HG03135 (cell line): Measurements from ENCODE around the gene FAAP20.
A peak's percentile ranks its signal among the peaks of the same experiment; 100 is the strongest.

Experiments
- ATAC-seq: cut with Tn5 transposase; IDR thresholded peaks from one replicate; pipeline ENCODE4 v1.9.1; 2021; ENCODE audit warnings: mild to moderate bottlenecking, moderate library complexity; ENCODE audit not compliant: unreplicated experiment

Gene FAAP20

DNA sequence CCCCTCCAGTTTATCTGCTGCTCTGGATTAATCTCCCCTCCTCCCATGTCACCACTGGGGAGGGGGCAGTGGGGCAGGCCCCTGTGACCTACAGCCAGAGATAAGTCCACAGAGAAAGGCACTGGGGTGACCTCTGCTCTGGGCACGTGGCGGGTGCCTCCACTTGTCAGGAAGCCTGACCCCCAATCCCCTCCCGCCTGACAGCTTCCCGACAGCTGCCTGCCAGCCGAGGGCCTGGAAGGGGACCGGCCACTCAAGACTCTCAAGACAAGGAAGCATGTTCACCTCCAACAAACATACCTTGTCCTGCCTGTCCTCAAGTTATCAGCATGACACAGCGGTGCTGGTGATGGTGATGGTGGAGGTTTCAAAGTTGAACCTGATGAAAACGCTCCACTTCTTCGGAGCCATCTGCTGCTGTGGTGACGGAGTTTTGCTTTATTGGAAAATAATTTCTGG is 3.2 kb upstream of the FAAP20 start:
- no peak for ATAC-seq

DNA sequence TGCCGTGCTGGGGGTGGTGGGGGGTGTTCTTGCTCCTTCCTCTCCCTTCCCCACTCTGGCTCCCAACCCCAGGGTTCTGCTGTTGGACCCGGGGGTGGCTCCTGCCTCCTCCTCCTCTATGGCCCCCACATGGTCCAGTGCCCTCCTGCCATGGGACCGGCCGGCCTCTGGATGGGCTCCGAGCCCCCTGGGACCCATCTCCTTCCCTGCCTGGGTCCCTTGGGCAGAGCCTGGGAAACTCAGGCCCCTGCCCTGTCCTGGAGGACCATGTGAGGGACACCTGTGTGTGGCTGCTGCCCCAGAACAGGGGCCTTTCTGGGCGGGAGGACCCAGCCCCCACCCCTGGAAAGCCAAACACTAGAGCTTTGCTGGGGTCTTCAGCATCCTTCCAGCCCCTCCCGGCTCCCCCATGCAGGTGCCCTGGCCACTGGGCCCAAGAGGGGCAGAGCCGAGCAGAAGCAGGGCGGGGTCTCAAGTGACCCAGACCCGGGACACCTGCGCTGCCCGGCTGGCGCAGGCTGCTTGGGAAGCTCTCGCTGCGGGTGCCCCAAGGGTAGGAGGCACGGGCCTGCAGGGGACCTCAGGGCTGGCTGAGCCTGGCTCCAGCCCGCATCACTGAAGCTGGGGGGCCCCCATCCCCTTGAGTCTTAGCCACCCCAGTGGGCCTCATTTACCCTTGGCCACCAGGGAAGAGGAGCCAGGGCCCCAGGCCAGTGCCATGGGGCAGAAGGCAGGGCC is 2.5 kb upstream of the FAAP20 start:
- ATAC-seq = no peak

DNA sequence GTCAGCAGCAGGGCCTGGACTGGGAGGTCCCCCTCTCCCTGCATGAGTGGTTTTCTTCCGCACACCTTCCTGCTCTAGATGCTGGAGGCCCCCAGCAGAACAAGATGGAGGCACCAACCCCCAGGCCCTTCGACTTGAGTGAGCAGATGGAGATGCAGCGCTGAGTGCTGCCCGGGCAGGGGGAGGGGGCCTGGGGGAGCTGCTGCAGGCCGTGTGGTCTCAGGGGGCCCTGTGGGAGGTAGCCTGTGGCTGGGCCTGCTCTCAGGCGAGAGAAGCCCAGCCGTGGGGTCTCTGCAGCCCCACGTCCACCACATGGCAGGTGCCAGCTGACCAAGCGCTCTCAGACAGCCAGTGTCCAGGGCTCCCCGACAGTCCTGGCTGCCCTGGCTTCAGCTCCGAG is 1.2 kb upstream of the FAAP20 start:
- ATAC-seq = no peak

DNA sequence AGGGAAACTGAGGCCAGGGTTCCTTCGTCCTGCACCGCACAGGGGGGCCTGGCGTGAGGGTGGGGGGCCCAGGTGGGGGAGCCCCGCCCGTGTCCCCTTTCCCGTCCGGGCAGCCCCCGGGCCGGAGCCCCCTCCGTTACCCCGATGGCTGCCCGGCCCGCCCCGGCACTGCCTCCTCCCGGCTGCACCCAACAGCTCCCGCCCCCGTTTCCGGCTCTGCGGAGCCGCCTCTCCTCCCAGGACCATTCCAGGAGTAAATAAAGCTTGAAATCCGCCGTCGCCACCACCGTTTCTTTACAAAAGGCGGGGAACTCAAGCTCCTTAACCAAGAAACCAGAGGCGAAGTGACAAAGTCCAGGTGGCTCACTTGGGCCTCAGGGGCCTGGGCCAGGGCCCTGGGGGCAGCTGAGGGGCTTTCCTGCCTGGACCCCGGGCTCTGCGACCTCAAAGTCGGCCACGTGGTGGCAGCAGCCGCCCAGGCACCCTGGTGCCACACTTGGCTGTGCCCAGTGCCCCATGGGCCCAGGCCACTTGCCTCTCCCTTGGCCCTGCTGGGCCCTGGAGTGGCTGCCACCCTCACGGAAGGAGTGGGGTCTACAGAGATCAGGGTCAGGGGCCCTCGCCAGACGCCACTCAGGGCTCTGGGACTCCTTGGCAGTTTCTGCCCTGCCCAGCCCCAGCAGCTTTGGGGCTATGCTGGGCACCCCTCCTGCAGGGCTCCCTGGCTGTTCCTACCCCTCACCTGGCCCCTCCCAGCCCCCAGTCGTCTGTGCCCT is 514 bp upstream of the FAAP20 start:
- peak; percentile 60 for ATAC-seq

DNA sequence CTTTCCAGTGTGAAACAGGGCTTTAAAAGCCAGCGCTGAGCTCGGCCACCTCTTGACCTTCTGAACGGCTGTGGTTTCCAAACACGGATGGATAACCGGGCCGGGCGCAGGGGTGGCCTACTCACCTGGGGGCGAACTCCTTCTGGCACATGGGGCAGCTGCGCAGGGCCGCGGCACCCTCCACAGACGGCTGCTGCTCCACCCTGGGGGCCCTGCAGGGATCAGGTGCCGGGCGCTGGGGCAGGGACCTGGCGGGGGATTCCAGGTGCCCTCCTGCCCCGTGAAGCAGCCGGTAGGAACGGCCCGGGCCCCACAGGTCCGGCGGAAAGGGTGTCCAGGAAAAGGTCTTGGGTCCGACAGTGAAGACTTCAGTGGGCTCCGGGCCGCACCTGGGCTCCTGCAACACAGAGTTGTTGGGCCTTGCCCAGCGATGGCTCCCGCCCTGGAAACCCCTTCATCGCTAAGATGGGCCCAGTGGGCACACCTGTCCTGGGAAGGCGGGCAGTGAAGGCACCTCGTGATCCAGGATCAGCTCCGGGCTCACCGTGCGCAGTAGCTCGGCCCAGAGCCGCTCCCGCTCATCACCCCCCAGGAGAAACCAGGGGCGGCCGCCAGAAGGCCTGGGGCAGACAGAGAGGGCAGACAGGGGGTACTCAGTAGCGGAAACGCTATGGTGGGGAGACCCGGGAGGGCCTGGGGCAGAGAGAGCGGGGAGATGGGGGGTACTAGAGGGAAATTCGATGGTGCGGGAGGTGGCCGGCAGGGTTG is 874 bp downstream of the FAAP20 start:
- ATAC-seq = no peak

DNA sequence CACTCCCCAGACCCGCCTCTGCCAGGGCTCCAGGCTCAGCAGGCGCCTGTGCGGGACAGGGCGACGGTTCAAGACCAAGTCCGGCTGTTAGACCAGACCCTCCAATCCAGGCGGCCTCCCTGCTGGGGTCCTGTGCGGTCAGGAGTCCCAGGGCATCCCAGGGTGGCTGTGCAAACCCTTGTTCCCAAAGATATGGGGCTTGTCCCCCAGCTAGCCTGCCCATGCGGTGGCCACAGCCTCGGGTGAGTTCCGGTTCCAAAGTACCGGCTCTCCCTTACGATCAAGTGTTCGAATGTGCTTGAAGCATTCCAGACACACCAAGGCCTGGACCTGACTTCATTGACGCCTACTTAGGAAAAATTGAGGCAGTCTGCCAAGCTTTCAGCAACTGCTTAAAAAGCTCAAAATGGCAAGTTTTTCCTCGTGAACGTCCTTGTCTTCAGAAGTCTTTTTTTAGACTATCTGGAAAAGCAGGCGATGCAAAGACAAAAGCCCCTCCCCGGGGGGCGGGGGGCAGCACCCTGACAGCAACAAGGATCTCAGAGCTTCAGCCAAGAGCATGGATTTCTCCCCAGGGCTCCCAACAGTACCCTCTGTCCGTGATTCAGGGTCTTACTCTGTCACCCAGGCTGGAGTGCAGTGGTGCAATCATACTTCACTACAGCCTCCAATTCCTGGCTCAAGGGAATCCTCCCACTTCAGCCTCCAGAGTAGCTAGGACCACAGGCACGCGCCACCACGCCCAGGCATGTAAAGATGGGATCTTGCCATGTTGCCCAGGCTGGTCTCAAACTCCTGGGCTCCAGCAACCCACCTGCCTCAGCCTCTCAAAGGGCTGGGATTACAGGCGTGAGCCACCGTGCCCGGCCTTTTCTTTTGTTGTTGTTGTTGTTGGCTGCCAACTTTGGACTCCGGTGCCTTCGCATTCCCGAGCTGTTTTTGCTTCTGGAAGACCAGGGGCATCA is 2.3 kb downstream of the FAAP20 start:
- no peak for ATAC-seq

DNA sequence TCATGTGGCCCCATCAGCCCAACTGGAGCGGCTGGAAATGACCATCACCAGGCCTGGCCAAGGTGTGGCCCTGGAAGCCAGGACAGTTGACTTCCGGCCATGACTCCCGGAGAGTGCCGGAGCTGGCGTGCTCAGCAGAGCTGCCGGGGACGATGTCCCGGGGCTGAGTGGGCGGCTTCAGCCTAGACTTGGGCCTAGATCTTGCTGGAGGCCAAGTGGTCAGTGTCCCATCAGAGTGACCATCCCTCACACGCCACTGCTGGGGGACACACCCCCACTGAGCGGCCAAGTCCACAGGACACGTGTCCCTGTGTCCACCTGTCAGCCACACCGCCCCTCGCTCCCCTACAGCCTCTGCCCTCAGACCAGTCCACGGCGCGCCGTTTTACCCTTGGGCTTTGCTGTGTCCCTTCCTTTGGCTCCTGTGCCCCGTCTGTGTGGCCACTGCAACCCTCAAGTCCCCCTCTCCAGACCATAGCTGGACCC is 4.0 kb downstream of the FAAP20 start:
- no peak for ATAC-seq

DNA sequence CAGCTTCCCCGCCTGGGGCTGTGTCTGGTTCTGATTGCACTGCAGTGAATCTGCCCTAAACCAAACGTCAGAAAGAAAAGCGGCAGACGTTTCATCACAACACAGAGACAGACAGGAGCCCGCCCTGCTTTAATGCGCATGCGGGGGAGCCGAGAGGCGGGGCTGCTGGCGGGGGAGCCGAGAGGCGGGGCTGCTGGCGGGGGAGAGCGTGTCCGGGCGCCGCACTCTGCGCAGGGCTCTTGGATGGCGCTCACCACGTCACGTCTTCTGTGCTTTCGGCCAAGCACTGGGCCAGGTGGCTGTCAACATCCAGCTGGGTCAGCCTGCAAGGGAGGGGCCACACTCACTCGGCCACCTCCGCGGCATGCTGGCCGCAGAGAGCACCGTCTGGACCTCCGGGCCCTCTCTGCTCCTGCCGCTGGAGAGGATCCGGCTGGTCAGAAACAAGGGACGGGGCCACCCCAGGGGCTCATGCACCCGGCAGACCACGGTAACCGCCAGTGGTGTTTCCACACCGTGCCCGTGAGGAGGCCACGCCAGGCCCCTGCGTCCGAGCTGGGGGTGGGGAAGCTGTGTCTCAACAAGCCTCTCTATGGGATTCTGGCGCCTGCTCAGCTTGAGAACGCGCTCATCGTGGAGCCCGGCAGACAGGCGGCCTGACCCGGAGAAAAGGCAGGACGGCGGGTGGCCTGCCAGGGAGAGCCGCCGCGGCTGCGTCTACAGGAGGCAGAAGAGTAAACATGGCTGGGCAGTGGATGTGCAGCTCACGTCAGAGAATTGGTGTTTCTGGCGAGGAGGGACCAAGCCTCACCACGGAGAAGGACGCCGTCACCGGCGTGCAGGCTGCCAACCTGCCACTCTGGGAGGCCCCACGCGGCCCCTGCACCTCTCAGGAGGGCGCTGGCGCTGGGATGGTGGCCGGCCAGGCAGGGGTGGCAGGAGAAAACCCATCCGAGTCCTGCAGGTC is 4.8 kb downstream of the FAAP20 start:
- ATAC-seq = peak; percentile 40

DNA sequence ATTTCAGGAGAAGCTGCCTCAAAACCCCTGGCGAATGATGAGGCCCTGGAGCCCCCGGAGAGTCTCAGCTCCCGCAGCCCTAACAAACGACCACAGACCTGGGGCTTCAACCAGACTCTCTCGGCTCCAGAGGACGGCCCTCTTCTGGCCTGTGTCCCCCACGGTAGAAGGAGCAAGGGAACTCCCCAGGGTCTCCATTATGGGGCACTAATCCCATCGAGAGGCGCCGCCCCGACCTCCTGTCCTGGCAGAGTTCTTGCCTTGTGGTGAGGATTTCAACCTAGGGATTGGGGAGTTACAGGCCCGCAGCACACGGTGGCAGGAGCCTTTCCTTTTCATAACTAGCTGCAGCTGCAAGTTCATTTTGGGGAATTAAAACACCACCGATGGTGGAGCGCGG is 6.2 kb downstream of the FAAP20 start:
- ATAC-seq = no peak

DNA sequence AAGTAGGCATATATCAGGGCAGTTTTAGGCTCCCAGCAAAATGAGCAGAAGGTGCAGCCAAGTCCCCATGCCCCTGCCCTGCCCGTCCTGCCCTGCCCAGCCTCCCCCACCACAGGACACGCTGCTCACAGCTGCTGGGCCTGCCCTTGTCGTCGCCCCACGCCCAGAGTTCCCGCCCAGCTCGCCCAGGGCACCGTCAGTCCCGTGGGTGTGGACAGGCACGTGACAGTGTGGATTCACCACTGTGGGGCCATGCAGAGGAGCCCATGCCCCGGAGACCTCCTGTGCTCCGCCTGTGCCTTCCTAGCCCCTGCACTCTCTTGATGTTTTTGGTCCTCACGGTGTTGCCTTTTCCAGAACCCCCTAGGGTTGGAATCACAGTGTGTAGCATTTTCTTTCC is 7.0 kb downstream of the FAAP20 start:
- no peak for ATAC-seq

DNA sequence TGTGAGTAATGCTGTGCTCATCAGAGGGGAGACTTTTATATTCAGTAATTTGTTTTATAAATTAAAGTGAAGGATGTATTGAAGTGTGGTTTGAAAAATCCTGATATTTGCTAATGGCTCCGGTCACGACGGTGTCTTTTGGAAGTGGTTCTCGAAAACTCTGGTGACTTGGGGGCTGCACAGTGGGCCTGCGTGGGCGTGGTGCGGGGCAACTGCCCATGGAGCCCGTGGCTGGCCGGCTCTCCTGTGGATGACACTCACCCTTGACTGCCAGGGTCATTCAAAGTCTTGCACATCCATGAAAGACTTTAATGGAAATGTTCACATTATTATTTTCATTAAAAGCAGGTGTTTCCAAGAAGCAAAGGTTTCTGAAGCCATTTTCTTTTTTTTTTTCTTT is 7.7 kb downstream of the FAAP20 start:
- no peak for ATAC-seq

DNA sequence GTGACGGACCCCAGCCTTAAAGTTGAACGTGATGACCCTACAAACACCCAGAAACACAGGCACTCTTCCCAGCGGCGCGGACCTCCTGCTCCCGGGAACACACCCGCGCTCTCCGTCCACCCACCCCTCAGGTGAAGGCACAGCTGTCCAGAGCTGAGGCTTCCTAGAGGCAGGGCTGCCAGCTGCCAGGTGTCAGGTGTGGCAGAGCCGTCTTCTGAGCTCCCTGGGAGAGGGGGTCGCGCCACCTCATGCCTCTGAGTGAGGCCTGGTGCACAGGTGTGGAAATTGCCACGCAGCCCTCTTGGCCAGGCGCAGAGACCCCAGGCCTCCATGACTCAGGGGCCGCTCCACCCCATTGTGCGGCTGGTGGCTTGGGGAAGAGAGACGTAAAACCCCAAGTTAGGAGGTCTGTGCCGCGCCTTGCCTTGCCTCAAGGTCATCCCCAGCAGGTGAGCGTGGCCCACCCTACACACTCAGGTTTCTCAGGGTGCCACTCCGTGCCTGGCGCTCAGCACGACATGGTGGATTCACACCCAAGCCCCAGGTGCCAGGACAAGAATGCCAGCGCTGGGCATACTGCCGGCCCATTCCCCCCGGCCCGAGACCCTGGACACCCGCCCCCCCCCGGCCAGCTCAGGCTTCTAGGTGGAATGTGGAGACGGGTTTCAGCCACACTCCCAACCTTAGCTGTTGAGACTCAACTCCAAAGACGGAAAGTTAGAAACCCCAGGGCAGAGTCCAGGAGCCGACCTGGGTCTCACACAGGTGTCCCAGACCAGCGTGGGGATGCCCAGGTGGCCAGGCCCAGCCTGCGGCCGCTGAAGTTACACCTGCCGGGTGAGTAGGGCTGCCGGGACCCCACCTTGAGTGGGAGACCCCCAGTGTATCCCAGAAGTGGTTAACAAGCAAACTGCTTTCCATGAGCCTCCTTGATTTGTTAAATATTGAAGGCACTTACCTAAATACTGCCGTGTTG is 8.4 kb downstream of the FAAP20 start:
- ATAC-seq = no peak

DNA sequence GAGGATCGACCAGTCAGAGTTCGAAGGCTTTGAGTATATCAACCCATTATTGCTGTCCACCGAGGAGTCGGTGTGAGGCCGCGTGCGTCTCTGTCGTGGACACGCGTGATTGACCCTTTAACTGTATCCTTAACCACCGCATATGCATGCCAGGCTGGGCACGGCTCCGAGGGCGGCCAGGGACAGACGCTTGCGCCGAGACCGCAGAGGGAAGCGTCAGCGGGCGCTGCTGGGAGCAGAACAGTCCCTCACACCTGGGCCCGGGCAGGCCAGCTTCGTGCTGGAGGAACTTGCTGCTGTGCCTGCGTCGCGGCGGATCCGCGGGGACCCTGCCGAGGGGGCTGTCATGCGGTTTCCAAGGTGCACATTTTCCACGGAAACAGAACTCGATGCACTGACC is 9.6 kb downstream of the FAAP20 start:
- ATAC-seq = no peak

DNA sequence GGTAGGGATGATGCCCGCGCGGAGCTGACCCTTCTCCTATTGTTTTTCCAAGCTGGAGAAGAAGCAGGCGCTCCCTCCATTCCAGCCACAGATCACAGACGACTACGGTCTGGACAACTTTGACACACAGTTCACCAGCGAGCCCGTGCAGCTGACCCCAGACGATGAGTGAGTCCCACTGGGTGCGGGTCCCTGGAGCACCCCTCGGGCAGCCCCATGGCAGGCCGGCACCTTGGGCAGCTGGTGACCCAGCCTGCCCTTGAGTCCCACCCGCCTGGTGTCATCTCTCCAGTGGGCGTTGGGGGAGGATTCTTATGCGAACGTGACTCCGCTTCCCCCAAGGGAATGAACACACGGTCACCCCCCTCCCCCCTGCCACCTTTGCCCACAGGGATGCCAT is 10.0 kb downstream of the FAAP20 start:
- no peak for ATAC-seq

DNA sequence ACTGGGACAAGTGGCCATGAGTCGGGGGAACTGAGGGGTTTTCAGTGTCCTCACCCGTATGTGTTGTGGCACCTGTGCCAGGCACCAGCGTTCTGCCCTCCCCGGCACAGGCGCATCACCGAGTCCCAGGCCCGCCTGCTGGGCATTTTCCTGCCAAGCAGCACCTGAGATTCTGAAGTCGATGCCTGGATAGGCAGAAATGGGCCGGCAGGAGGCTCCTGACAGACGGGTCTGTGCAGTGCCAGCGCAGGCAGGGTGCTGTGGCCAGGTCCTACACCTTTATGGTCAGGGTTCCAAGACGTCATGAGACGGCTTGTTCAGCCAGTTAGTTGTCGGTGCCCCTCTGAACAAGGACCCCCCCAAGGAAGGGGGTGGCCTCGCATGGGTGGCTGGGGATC is 10.6 kb downstream of the FAAP20 start:
- ATAC-seq = no peak

DNA sequence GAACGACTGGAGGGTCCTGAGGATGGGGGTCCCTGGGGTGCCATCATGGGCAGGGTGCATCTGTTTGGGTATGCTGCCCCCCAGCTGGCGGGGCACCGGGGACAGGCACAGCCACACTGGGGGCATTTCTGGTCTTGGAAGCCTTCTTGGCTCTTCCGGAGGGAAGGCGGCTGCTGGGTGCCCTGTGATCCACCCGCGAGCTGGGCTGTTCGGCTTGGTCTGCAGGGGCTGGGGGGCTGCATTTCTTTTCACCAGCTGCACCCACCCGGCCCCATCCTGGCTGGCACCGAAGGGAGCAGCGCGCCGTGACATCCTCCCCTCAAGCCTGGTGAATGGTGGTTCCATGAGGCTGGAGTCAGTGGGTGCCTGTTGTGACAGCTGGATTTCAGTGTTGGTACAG is 12.2 kb downstream of the FAAP20 start:
- ATAC-seq = no peak

DNA sequence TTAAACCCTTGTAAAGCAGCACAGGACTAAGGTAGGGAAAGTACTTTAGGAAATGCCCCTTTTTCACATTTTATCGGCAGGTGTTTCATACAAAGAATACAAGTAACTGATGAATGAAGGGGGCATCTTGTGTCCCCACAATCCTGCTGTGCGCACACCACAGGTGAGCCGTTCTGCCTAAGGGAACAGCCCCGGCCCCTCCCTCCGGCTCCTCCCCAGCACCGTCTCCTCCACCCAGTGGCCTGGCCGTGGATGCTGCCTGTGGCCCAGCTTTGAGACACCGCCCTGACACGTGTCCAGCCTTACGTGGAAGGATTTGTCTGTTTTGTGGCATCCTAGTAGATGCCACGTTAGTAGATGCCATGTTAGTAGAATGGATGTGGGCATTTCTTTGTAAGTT is 12.8 kb downstream of the FAAP20 start:
- ATAC-seq = no peak

DNA sequence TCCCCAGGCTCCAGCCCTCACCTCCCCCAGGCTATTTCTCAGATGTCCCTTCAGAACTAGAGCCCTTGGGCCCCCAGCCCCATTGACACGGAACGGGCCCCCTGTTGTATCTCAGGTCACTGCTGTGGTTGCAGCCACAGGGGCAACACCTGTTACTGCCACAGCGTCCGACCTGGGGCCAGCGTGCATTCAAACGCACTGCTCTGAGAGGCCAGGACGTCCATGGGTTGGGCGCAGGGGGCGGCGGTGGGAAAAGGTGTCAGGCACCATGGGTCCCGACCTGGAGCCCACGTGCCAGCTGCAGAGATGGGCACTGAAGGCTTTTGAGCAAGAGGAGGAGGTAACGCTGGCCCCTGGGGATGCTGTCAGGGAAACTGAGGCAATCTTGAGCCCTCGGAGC is 13.3 kb downstream of the FAAP20 start:
- no peak for ATAC-seq
